ENCODE data around the gene INSL3.

Gene INSL3, protein sequence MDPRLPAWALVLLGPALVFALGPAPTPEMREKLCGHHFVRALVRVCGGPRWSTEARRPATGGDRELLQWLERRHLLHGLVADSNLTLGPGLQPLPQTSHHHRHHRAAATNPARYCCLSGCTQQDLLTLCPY
- long read RNA-seq, donor 1, result 0 reads
- long read RNA-seq, donor 2, result 0 reads
- long read RNA-seq, donor 3, result 0 reads
- long read RNA-seq, donor 4, result 0 reads
- long read RNA-seq, donor 5, result 0 reads
- long read RNA-seq, donor 6, result 0 reads
- long read RNA-seq, donor 7, result 0 reads
- long read RNA-seq, donor 8, result 0 reads

GRCh38 chr19:17821190-17821589 lies at the start of gene INSL3:
Gene INSL3, minus strand, starts transcription at chr19:17821519. Its CDS starts 13 bp downstream, at chr19:17821506.
- no peak for DNase-seq

DNA sequence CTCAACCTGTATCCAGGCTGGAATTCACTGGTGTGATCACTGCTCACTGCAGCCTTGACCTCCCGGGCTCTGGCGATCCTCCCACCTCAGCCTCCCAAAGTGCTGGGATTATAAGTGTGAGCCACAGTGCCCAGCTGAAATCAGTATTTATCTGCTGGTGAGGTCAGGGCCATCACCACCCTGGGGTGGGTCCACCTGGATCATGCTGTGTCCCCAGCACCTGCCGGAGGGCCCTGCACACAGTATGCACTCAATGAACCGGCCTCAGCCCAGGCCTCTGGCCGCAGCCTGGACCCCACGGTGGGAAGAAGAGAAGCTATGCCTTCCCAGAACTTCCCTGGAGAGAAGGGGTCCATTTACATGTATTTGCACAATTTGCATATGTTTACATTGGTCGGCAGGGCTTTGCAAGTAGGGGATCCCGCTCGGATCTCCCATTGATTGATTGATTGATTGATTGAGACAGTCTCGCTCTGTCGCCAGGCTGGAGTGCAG lies 47.8 kb upstream of the INSL3 start:
- no peak for DNase-seq

GRCh38 chr19:17868669-17869068 lies 47.4 kb upstream of the INSL3 start:
- DNase-seq, result no peak

- no peak for DNase-seq
Measured at GRCh38 chr19:17866964-17867486, 45.7 kb upstream of the INSL3 start.

DNA sequence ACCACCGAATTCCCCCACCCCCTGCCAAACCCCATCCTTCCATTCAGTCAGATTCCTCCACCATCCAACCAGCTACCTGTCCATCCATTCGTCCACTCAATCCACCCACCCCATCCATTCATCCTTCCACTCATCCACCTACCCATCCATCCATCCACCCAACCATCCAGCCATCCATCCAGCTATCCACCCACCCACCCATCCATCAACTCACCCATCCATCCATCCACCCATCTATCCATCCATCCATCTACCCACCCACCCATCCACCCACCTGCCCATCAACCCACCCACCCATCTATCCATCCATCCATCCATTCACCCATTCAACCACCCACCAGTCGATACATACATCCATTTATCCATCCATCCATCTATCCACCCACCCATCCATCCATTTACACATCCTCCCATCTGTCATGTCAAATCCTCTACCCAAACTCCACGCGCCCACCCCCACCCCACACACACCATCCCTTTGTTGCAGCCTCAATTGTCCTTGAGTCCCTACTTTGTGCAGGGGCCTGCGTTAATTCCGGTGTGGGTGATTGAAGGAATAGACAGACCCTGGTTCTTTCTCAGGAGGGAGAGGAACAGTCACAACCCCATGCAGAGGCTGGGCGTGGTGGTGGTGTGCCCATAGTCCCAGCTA lies 45.1 kb upstream of the INSL3 start:
- DNase-seq, result no peak

- no peak for DNase-seq
Measured at GRCh38 chr19:17865364-17866311, 44.3 kb upstream of the INSL3 start.

DNA sequence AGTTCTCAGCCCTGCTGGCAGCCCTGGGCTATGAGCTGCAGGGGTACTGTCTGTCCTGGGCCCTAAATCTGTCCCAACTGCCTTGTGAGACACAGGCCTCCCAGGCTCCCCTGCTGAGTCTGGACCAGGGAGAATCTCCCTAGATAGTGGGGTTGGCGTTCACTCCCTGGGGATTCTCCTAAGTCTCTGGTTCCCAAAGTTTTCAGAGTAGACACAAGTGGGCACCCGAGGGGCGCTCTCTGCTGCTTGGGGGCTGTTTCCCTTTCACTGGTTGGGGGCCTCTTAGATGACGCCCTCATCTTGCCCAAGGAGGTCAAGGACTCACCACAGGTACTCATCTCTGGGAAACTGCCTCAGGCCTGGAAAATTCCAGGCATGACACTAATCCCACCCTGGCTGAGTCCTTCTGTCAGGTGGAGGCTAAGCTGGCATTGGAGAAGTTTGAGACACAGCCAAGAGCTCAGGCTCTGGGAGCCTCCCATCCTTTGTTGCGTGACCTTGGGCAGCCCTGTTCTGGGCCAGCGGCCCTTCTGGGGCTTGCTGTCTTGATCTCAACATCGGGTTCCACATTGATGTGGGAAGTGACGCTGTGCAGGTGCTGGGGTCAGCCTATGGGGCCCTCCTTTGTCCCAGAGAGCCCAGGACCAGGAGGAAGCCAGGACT lies 42.3 kb upstream of the INSL3 start:
- DNase-seq, result no peak

DNA sequence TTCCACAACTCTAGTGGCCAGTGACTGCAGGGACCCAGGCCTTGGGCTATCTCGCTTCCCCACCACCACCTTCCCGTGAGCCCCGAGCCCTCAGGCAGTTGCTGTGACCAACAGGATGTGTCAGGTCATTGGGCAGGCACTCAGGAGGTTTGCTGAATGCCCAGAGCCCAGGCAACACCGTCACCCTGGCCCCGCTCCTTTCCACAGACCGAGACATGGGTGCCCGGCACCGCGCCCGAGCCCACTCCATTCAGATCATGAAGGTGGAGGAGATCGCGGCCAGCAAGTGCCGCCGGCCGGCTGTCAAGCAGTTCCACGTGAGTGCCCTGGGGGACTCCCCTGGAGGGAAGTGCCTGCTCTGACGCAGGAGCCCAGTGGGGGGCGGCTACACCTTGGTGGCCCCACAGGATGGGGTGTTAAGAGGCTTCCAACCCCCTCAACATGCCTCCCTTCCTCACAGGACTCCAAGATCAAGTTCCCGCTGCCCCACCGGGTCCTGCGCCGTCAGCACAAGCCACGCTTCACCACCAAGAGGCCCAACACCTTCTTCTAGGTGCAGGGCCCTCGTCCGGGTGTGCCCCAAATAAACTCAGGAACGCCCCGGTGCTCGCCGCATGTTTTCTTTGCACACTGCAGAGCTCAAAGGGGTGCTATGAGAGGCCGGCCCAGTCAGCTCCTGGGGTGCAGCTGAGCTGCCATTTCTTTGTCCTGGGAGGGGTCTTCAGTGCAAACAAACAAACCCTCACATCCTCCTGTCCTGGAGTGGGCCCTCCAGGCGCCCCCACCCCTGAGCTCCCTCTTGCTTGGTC lies 41.6 kb upstream of the INSL3 start:
- DNase-seq, result no peak

DNA sequence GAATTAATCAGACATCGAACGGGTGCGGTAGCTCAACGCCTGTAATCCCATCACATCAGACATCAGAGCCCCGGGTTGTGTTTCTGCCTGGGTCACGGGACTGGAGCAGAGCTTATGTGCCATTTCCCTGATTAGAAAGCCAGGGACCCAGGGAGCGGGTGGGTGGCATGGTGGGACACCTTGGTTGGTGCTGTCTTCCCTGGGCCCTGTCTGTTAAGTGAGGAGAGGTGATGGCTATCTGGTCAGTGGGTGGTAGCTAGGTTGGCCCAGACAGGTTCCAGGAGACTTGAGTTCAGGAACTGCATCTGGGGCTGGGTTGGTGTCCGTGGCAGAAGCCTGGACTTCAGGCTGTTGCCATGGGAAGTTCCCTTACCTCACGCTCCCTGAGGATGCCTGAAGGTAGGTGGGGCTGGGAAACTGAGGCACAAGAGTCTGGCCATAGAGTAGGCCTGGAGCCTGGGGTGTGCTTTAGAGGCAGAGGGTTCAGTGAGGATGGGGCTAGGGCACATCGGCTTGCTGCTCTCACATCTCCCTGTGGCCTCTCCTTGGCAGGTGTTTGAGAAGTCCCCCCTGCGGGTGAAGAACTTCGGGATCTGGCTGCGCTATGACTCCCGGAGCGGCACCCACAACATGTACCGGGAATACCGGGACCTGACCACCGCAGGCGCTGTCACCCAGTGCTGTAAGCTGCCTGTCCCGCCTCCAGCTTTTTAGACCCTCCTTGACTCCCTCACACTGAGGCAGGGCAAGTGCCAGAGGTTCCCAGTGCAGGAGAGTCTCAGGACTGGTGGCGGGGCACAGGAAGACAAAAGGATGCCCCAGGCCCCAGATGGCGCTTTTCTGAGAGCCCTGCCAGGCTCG lies 40.5 kb upstream of the INSL3 start:
- no peak for DNase-seq

DNA sequence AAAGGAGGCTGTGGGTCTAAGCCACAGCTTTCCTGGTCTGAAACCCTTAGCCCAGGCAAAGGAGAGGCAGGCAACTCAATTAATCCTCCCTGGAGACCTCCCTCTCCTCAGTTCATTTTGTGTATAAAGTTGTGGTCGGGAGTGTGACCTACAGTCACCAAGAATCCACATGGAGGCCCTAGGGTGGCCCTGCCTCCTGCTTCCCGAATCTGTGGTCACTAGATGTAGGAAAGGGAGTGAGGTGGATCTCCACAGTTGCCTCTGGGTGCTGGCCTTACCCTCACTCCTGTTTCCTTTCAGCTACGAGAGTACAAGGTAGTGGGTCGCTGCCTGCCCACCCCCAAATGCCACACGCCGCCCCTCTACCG lies 39.7 kb upstream of the INSL3 start:
- no peak for DNase-seq

DNA sequence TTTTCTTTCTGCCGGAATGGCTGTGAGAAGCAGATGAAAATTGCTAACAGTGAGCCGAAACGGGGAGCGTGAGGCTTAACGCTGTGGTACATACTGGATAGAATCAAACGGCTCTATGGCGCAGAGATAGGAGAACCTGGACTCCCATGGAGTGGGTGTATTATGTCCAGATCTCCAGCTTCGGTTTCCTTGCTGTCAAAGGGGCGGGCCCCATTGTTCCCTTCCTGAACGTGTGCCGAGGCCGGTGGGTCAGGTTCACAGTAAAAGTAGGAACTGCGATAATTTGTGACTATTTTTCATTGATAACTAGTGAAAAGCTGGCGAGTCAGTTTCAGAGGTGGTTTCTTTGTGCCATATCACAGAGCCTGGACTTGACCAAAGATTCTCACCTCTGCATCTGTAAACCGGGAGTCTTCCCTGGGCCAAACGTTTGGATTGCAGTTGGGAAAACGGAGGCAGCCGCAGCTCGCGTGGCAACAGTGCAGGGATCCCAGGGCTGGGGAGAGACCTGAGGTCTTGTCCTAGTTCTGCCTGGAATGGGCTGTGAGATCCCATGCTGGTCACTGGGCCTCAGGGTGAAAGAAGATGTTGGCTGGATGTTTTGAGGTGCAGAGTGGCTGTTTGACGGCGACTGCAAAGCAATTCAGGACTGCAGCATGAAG lies 39.1 kb upstream of the INSL3 start:
- DNase-seq, result no peak

- peak; percentile 96 for DNase-seq
Measured at GRCh38 chr19:17859533-17860330, 38.4 kb upstream of the INSL3 start, which contains the start of gene RPL18A. Gene RPL18A, plus strand, starts transcription at chr19:17859910. Its CDS starts 47 bp downstream, at chr19:17859957.

GRCh38 chr19:17855280-17856152 lies 34.2 kb upstream of the INSL3 start:
- peak; percentile 52 for DNase-seq

- DNase-seq, result no peak
Measured at GRCh38 chr19:17854061-17854460, 32.7 kb upstream of the INSL3 start.

DNA sequence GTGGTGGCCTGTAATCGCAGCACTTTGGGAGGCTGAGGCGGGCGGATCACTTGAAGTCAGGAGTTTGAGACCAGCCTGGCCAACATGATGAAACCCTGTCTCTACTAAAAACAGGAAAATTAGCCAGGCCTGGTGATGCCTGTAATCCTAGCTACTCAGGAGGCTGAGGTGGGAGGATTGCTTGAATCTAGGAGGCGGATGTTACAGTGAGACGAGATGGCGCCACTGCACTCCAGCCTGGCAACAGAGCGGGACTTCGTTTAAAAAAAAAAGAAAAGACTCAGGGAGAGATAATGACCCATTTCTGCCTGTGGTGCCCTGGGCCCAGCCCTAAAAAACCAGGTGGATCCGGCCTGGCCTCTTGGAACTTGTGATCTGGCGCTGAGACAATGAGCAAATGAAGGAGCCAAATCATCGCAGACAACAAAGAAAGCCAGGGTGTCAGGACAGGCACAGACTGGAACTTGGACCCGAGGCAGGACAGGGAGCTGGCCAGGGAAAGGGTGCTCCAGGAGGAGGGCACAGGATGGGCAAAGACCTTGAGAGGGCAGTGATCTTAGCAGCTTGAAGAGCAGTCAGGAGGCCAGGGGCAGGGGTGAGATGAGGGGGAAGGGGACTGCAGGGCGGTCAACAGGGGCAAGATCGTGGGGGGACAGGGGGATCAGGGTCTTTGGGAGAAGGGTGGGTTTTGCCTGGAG lies 27.4 kb upstream of the INSL3 start:
- no peak for DNase-seq

DNA sequence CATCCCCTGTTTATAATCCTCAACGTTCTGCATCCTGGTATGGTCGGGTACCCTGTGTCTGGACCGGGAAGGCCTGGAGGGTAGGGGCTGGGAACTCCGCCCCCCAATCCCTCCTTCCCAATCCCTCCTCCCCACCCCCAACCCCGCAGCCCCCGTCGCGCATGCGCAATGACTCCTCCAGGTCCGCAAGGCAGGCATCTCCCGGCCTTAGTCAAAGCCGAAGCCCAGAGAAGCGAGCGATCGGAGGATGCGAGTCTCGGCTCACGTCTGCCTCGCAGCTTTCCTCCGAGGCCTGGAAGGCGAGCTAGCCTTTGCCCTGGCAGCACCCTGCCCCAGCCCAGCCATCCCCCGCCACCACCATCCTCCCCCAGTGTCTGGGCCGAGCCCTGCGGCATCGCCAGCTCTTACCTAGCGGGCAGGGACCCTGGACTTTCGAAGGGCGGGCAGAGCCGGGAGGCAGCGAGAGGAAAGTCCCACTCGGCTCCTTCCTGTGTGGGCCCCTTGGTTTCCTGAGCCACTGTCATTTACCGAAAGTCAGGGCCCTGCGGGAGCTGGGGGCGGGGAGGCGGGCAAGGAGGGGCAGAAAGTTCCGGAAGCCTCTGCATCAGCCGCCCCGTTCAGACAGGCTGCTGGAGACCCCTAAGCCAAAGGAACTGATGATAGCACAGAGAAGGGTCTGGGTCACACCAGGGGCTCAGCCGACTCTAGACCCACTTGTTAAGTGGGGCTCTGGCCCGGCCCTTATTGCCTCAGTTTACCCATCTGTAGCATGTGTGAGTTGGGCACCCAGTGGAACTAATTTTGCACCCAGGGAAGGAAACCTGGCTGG lies 26.4 kb upstream of the INSL3 start, which contains the start of gene JAK3:
JAK3 (minus strand) TSS at position 445 of the 829 bp plus-strand sequence. CDS start 3,565 bp downstream, outside the sequence.
- DNase-seq, result peak; percentile 51

Measured in right kidney (tissue), 9 donors.